Measurements from ENCODE around the gene UBE2J2.

DNA sequence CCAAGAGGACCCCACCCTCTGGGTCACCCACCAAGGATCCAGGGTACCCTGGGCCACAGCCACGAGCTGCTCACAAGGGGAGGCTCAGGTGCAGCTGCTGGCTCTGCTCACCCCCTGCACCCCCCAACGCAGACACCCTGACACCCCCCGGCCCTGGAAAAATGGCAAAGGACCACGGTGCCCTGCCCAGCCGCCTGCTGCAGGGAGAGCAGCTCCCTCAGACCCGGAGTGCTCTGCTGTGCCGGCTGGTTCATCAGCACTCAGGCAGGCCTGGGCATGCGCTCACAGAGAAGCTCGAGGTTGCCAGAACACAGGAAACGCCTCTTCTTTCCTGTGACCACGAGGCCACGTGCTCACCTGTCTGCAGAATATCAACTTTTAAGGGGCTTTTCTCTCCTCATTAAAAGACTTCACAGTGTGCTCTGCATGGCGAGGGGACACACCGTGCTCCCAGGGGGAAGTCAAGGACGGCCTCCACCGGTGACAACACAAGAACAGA, 22.8 kb downstream of the UBE2J2 start:
- TF ChIP-seq CTCF (conservative IDR thresholded peaks at IDR 0.05) (no peak), EZH2 (IDR thresholded peaks at IDR 0.05; ENCODE audit: low read depth) (no peak)

Measured in PC-9 (cell line).